ENCODE measurements around the gene MGRN1. TPM values are rescaled to one million over a fixed set of nuclear protein-coding genes. Genes with fewer than 3 reads are reported as not detected.
A peak's percentile ranks its signal among the peaks of the same experiment; 100 is the strongest.

MGRN1 gene
- total and polyA plus RNA-seq, 2 donors (not counting 1 experiment from before 2014, with no cell fraction given), result 22.7 to 89.2 TPM

GRCh38 chr16:4641895-4642294, 17.3 kb downstream of the MGRN1 start:
- Histone ChIP-seq H3K27me3 (replicated peaks in 1 of 4; ENCODE audit: control extremely low read depth in 1 of 4, control insufficient read depth in 3 of 4, insufficient read depth in 4 of 4, low read length in 3 of 4) (no peaks in the 10 kb centered on the region), H2AFZ (ENCODE audit: insufficient read depth, low read depth, low read length, poor library complexity, severe bottlenecking) (no peak overlapping the region), H3K36me3 (replicated peaks in 1 of 2; ENCODE audit: control extremely low read depth in 1 of 2, control insufficient read depth in 1 of 2, extremely low read depth in 1 of 2, insufficient read depth in 2 of 2, low read length in 1 of 2) (peaks cover 0 to 13% of the 10 kb centered on the region in 2 experiments), H3K27ac (ENCODE audit: low read length in 2 of 2) (peak overlapping the region in 1 of 2 donors; percentile 48), H3K4me1 (ENCODE audit: control insufficient read depth in 2 of 2, insufficient read depth in 2 of 2, low read length in 2 of 2) (peaks cover 9 to 17% of the 10 kb centered on the region in 2 donors), H3K79me2 (ENCODE audit: control insufficient read depth, insufficient read depth, low read length) (peaks cover 94% of the 10 kb centered on the region), H3K4me3 (ENCODE audit: control extremely low read depth in 1 of 5, extremely low read depth in 1 of 5, insufficient read depth in 1 of 5, low read depth in 2 of 5, low read length in 4 of 5) (no peak overlapping the region), H3K9ac (ENCODE audit: low read length) (no peak overlapping the region), H3K9me3 (ENCODE audit: control extremely low read depth in 1 of 3, control insufficient read depth in 2 of 3, insufficient read depth in 1 of 3, low read length in 2 of 3) (no peaks in the 10 kb centered on the region), H3K4me2 (replicated peaks; ENCODE audit: low read depth, low read length, poor library complexity, severe bottlenecking) (peak overlapping the region; percentile 54), H4K20me1 (ENCODE audit: control insufficient read depth, insufficient read depth, low read length, poor library complexity, severe bottlenecking) (peaks cover 86% of the 10 kb centered on the region)
- Mint-ChIP-seq H3K9me3 (ENCODE audit: insufficient read depth) (no peaks in the 10 kb centered on the region), H3K27me3 (no peaks in the 10 kb centered on the region), H3K4me1 (peaks cover 20% of the 10 kb centered on the region), H3K4me3 (no peak overlapping the region), H3K27ac (no peak overlapping the region)
- ChIA-PET CTCF (interaction anchor here (0.6 to 0.7 kb wide), 2 partner anchors 27 to 108 kb away, joined by 3 to 5 read pairs; no protein-coding TSS in a partner anchor), POLR2A (interaction anchor here (0.6 kb wide), 1 partner anchor 134 kb away, joined by 4 read pairs; no protein-coding TSS in a partner anchor)
- WGBS (ENCODE audit: insufficient coverage), result 19% methylated on average over 7 of the region's 14 CpGs
- DNase-seq, result peak; percentile 44
- no peak for ATAC-seq (ENCODE audit: low read depth)
- intact Hi-C loops (cut with micrococcal nuclease), result no loop called here
- no peak for TF ChIP-seq EZH2 (IDR thresholded peaks at IDR 0.05; ENCODE audit: borderline replicate concordance, insufficient read depth, low read depth, low read length, poor library complexity, severe bottlenecking)
- TF ChIP-seq, protein P1, sequence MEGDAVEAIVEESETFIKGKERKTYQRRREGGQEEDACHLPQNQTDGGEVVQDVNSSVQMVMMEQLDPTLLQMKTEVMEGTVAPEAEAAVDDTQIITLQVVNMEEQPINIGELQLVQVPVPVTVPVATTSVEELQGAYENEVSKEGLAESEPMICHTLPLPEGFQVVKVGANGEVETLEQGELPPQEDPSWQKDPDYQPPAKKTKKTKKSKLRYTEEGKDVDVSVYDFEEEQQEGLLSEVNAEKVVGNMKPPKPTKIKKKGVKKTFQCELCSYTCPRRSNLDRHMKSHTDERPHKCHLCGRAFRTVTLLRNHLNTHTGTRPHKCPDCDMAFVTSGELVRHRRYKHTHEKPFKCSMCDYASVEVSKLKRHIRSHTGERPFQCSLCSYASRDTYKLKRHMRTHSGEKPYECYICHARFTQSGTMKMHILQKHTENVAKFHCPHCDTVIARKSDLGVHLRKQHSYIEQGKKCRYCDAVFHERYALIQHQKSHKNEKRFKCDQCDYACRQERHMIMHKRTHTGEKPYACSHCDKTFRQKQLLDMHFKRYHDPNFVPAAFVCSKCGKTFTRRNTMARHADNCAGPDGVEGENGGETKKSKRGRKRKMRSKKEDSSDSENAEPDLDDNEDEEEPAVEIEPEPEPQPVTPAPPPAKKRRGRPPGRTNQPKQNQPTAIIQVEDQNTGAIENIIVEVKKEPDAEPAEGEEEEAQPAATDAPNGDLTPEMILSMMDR (IDR thresholded peaks at IDR 0.05), result no peak

DNA sequence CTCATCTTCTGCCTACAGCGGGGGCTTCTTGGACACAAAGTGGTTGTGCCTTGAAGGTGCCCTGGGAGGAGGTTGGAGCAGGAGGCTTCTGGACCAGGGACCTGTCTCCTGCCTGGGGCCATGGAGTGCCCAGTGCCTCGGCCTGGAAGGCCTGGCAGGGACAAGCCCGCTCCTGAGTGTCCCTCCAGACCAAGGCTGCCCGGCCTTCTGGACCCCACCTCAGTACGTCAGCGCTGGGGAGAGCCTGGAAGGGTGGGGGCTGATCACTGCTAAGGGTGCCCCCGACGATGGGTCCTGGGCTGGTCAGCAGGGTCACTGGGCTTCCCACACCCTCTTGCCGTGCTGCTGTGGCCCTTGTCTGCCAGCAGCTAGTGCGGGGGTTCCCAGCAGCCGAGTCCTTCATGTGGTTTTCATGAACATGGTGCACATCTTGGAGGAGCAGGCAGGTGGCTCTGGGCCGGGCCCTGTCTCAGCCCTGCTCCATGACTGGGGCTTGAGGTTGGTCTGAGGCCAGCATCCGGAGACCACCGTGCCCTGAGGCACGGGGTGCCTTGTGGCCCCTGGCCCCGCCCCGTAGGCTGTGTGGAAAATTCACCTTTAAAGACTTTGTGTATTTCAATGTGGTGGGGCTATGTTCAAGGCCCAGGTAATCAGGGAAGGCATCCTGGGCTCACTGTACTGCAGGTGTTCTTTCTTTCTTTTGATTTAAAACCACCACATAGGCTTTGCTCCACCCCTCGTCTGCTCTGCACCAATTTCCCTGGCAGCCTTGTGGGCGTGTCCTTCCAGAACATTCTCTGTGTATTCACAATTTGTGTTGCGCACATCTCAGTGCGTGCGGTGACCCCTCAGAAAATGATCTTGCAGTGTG, 22.4 kb downstream of the MGRN1 start:
- no peak overlapping the region for H2AFZ ChIP-seq (ENCODE audit: insufficient read depth, low read depth, low read length, poor library complexity, severe bottlenecking)
- H3K9me3 Mint-ChIP-seq (ENCODE audit: insufficient read depth), result no peaks in the 10 kb centered on the region
- no peaks in the 10 kb centered on the region for H3K27me3 ChIP-seq (replicated peaks in 1 of 4; ENCODE audit: control extremely low read depth in 1 of 4, control insufficient read depth in 3 of 4, insufficient read depth in 4 of 4, low read length in 3 of 4)
- ChIA-PET CTCF (interaction anchor here (0.5 kb wide), 1 partner anchor 589 kb away, joined by 3 read pairs; no protein-coding TSS in a partner anchor), POLR2A (interaction anchor here (0.5 kb wide), 1 partner anchor 17 kb away, joined by 3 read pairs; no protein-coding TSS in a partner anchor)
- no peak overlapping the region for H3K4me3 ChIP-seq (ENCODE audit: control extremely low read depth in 1 of 5, extremely low read depth in 1 of 5, insufficient read depth in 1 of 5, low read depth in 2 of 5, low read length in 4 of 5)
- TF ChIP-seq, protein P1 (IDR thresholded peaks at IDR 0.05), result no peak
- no peak for TF ChIP-seq EZH2 (IDR thresholded peaks at IDR 0.05; ENCODE audit: borderline replicate concordance, insufficient read depth, low read depth, low read length, poor library complexity, severe bottlenecking)
- WGBS (ENCODE audit: insufficient coverage), result 98% methylated on average over 21 of the region's 22 CpGs
- H3K27me3 Mint-ChIP-seq, result no peaks in the 10 kb centered on the region
- intact Hi-C loops (cut with micrococcal nuclease), result no loop called here
- no peak overlapping the region for H3K9ac ChIP-seq (ENCODE audit: low read length)
- H3K79me2 ChIP-seq (ENCODE audit: control insufficient read depth, insufficient read depth, low read length), result peaks cover 85% of the 10 kb centered on the region
- peaks cover 23% of the 10 kb centered on the region for H3K4me1 Mint-ChIP-seq
- no peak overlapping the region for H3K27ac Mint-ChIP-seq
- peaks cover 0 to 23% of the 10 kb centered on the region in 2 donors for H3K4me1 ChIP-seq (ENCODE audit: control insufficient read depth in 2 of 2, insufficient read depth in 2 of 2, low read length in 2 of 2)
- H3K36me3 ChIP-seq (replicated peaks in 1 of 2; ENCODE audit: control extremely low read depth in 1 of 2, control insufficient read depth in 1 of 2, extremely low read depth in 1 of 2, insufficient read depth in 2 of 2, low read length in 1 of 2), result peaks cover 0 to 20% of the 10 kb centered on the region in 2 experiments
- ATAC-seq (ENCODE audit: low read depth) (no peak), DNase-seq (no peak)
- peaks cover 0 to 4% (median 0%) of the 10 kb centered on the region in 3 donors for H3K9me3 ChIP-seq (ENCODE audit: control extremely low read depth in 1 of 3, control insufficient read depth in 2 of 3, insufficient read depth in 1 of 3, low read length in 2 of 3)
- H3K27ac ChIP-seq (ENCODE audit: low read length in 2 of 2), result no peak overlapping the region
- H4K20me1 ChIP-seq (ENCODE audit: control insufficient read depth, insufficient read depth, low read length, poor library complexity, severe bottlenecking), result peaks cover 87% of the 10 kb centered on the region
- no peak overlapping the region for H3K4me3 Mint-ChIP-seq
- H3K4me2 ChIP-seq (replicated peaks; ENCODE audit: low read depth, low read length, poor library complexity, severe bottlenecking), result no peak overlapping the region

Measured in B cell (primary cell).